DOHH2 (cell line): ENCODE results near the gene PTPRN2.
"Not testable (repeated sequence)": the region's sequence is repeated elsewhere in the genome, so short reads cannot be mapped to it uniquely, and the experiment has no call there.

Source experiments
- CTCF ChIP-seq: fragments of 200-600 bp; sonication (generic); IDR thresholded peaks from one replicate; pipeline ENCODE4 v1.5.1; 2014; ENCODE audit warnings: antibody characterized with exemption, mild to moderate bottlenecking, low read depth, low read length; ENCODE audit not compliant: poor library complexity, severe bottlenecking
- EZH2phosphoT487 ChIP-seq: fragments of 200-600 bp; sonication (generic); IDR thresholded peaks from 2 replicates; pipeline ENCODE4 v1.6.1; 2017; ENCODE audit warnings: borderline replicate concordance, mild to moderate bottlenecking, antibody characterized with exemption, low read length, moderate library complexity, mixed read lengths

- not testable (repeated sequence) for TF ChIP-seq CTCF, EZH2phosphoT487
Measured at GRCh38 chr7:158151273-158151672, 436.4 kb downstream of the PTPRN2 start.
